H9 (cell line): ENCODE data around the gene METRNL. TPM values are rescaled to one million over a fixed set of nuclear protein-coding genes. Genes with fewer than 3 reads are reported as not detected.
"Not testable (repeated sequence)": the region's sequence is repeated elsewhere in the genome, so short reads cannot be mapped to it uniquely, and the experiment has no call there.

Source experiments
- DNase-seq: peaks from one replicate; pipeline ENCODE4 v3.0.0-alpha.2; 2017
- H2AFZ ChIP-seq: one replicate; pipeline ENCODE4 v1.6.1; 2013; ENCODE audit warnings: mild to moderate bottlenecking, low read length, control low read depth, moderate library complexity
- H2AK5ac ChIP-seq: 2 replicates; pipeline ENCODE4 v1.6.1; 2013; ENCODE audit warnings: low read length, control low read depth, mixed read lengths; ENCODE audit not compliant: insufficient read length
- H2BK120ac ChIP-seq: one replicate; pipeline ENCODE4 v1.6.1; 2013; ENCODE audit warnings: low read depth, mild to moderate bottlenecking, low read length, control low read depth, inconsistent platforms; ENCODE audit not compliant: poor library complexity, severe bottlenecking
- H2BK12ac ChIP-seq: 2 replicates; pipeline ENCODE4 v1.6.1; 2013; ENCODE audit warnings: low read length, control low read depth, mixed read lengths, low read depth; ENCODE audit not compliant: insufficient read length
- H2BK15ac ChIP-seq: 2 replicates; pipeline ENCODE4 v1.6.1; 2013; ENCODE audit warnings: low read depth, low read length, control low read depth
- H2BK20ac ChIP-seq: one replicate; pipeline ENCODE4 v1.6.1; 2013; ENCODE audit warnings: low read depth, mild to moderate bottlenecking, low read length, control low read depth, inconsistent platforms; ENCODE audit not compliant: poor library complexity, severe bottlenecking
- H2BK5ac ChIP-seq: 2 replicates; pipeline ENCODE4 v1.6.1; 2013; ENCODE audit warnings: low read length, control low read depth, mixed read lengths; ENCODE audit not compliant: insufficient read length
- H3K14ac ChIP-seq: 2 replicates; pipeline ENCODE4 v1.6.1; 2013; ENCODE audit warnings: low read length, control low read depth; ENCODE audit not compliant: insufficient read depth
- H3K18ac ChIP-seq: 2 replicates; pipeline ENCODE4 v1.6.1; 2013; ENCODE audit warnings: low read depth, mild to moderate bottlenecking, mixed read lengths, low read length, control low read depth; ENCODE audit not compliant: insufficient read length
- H3K23ac ChIP-seq: 2 replicates; pipeline ENCODE4 v1.6.1; 2013; ENCODE audit warnings: low read length, control low read depth, mixed read lengths, low read depth; ENCODE audit not compliant: insufficient read length
- H3K23me2 ChIP-seq: 2 replicates; pipeline ENCODE4 v1.6.1; 2013; ENCODE audit warnings: low read depth, mild to moderate bottlenecking, mixed read lengths, low read length, control low read depth; ENCODE audit not compliant: insufficient read length, poor library complexity, severe bottlenecking
- H3K27ac ChIP-seq: 2 replicates; pipeline ENCODE4 v1.5.1; 2013; ENCODE audit warnings: low read length, control low read depth, mixed read lengths, low read depth; ENCODE audit not compliant: insufficient read length
- H3K27me3 ChIP-seq: 2 replicates; pipeline ENCODE4 v1.6.1; 2013; ENCODE audit warnings: low read length, control low read depth, inconsistent platforms; ENCODE audit not compliant: insufficient read depth
- H3K4ac ChIP-seq: 2 replicates; pipeline ENCODE4 v1.6.1; 2013; ENCODE audit warnings: low read depth, mild to moderate bottlenecking, control low read depth, inconsistent platforms, low read length, moderate library complexity
- H3K4me1 ChIP-seq: 2 replicates; pipeline ENCODE4 v1.6.1; 2013; ENCODE audit warnings: low read length, control low read depth, inconsistent platforms; ENCODE audit not compliant: insufficient read depth
- H3K4me2 ChIP-seq: 2 replicates; pipeline ENCODE4 v1.6.1; 2013; ENCODE audit warnings: low read length, control low read depth, mixed read lengths; ENCODE audit not compliant: insufficient read length, insufficient read depth
- H3K56ac ChIP-seq: 2 replicates; pipeline ENCODE4 v1.6.1; 2013; ENCODE audit warnings: low read depth, mild to moderate bottlenecking, mixed read lengths, low read length, control low read depth; ENCODE audit not compliant: insufficient read length
- H3K79me1 ChIP-seq: 2 replicates; pipeline ENCODE4 v1.6.1; 2013; ENCODE audit warnings: low read depth, mild to moderate bottlenecking, moderate library complexity, low read length, control low read depth, inconsistent platforms; ENCODE audit not compliant: insufficient read depth, poor library complexity, severe bottlenecking
- H3K79me2 ChIP-seq: 2 replicates; pipeline ENCODE4 v1.6.1; 2013; ENCODE audit warnings: low read length, control low read depth, inconsistent platforms; ENCODE audit not compliant: insufficient read depth
- H3K9ac ChIP-seq: 2 replicates; pipeline ENCODE4 v1.6.1; 2013; ENCODE audit warnings: low read length, control low read depth, mixed read lengths; ENCODE audit not compliant: insufficient read length; ENCODE audit errors: extremely low read depth
- H3K9me3 ChIP-seq: one replicate; pipeline ENCODE4 v1.6.1; 2013; ENCODE audit warnings: low read depth, low read length, inconsistent platforms; ENCODE audit not compliant: control insufficient read depth
- H3T11ph ChIP-seq: one replicate; pipeline ENCODE4 v1.6.1; 2013; ENCODE audit warnings: mild to moderate bottlenecking, low read length, control low read depth, inconsistent platforms
- H4K20me1 ChIP-seq: one replicate; pipeline ENCODE4 v1.6.1; 2013; ENCODE audit not compliant: control insufficient read depth, insufficient read length, insufficient read depth
- H4K5ac ChIP-seq: 2 replicates; pipeline ENCODE4 v1.6.1; 2013; ENCODE audit warnings: low read depth, mild to moderate bottlenecking, mixed read lengths, low read length, control low read depth; ENCODE audit not compliant: insufficient read length
- H4K8ac ChIP-seq: replicated peaks from 2 replicates; pipeline ENCODE4 v1.6.1; 2013; ENCODE audit warnings: low read length, control low read depth, mixed read lengths, low read depth; ENCODE audit not compliant: insufficient read length
- H4K91ac ChIP-seq: 2 replicates; pipeline ENCODE4 v1.6.1; 2013; ENCODE audit warnings: low read depth, mild to moderate bottlenecking, moderate library complexity, mixed read lengths, low read length, control low read depth; ENCODE audit not compliant: insufficient read length
- H3K27ac Mint-ChIP-seq, 3 experiments: 2 replicates in 2 of 3; 3 replicates in 1 of 3; pipeline ENCODE4 v1.8.0; 2020 to 2021; ENCODE audit warnings: mixed read lengths in 3 of 3, mild to moderate bottlenecking in 1 of 3, moderate library complexity in 1 of 3
- H3K27me3 Mint-ChIP-seq: 2 replicates; pipeline ENCODE4 v1.8.0; 2021; ENCODE audit warnings: low read depth, mild to moderate bottlenecking, moderate library complexity, mixed read lengths
- H3K36me3 Mint-ChIP-seq, 3 experiments: 2 replicates in 2 of 3; 3 replicates in 1 of 3; pipeline ENCODE4 v1.8.0; 2020 to 2021; ENCODE audit warnings: low read depth in 3 of 3, mixed read lengths in 3 of 3; ENCODE audit not compliant: insufficient read depth in 1 of 3
- H3K4me1 Mint-ChIP-seq, 2 experiments: 2 replicates each; pipeline ENCODE4 v1.8.0; 2020; ENCODE audit warnings: mixed read lengths in 2 of 2
- H3K4me3 Mint-ChIP-seq, 2 experiments: 2 replicates in 1 of 2; 3 replicates in 1 of 2; pipeline ENCODE4 v1.8.0; 2020 to 2021; ENCODE audit warnings: mild to moderate bottlenecking in 2 of 2, mixed read lengths in 2 of 2, moderate library complexity in 1 of 2
- H3K9me3 Mint-ChIP-seq, 2 experiments: 2 replicates in 1 of 2; 3 replicates in 1 of 2; pipeline ENCODE4 v1.8.0; 2020; ENCODE audit warnings: mild to moderate bottlenecking in 2 of 2, mixed read lengths in 2 of 2, moderate library complexity in 1 of 2
- WGBS: extraction: QIAGEN DNeasy Blood & Tissue Kit; methylation state at CpG from one replicate; pipeline ENCODE4 v1.1.7; 2013; ENCODE audit warnings: missing lambda C conversion rate, low lambda C conversion rate, mixed read lengths; ENCODE audit not compliant: insufficient read length; ENCODE audit errors: extremely low coverage; 5-methylcytosine and 5-hydroxymethylcytosine counted together
- total RNA-seq: library from RNA; stranded (reverse); gene quantifications from 2 replicates; pipeline ENCODE4 v1.2.1, GENCODE V29; 2021
- TF ChIP-seq, protein P1 (sequence below): fragments of 200-600 bp; sonication (generic); conservative IDR thresholded peaks from 3 replicates; pipeline ENCODE4 v1.8.0; 2021; ENCODE audit warnings: antibody characterized with exemption, mild to moderate bottlenecking

METRNL gene
- total RNA-seq, 1 experiment from 2014 or later: 21.4 TPM

DNA sequence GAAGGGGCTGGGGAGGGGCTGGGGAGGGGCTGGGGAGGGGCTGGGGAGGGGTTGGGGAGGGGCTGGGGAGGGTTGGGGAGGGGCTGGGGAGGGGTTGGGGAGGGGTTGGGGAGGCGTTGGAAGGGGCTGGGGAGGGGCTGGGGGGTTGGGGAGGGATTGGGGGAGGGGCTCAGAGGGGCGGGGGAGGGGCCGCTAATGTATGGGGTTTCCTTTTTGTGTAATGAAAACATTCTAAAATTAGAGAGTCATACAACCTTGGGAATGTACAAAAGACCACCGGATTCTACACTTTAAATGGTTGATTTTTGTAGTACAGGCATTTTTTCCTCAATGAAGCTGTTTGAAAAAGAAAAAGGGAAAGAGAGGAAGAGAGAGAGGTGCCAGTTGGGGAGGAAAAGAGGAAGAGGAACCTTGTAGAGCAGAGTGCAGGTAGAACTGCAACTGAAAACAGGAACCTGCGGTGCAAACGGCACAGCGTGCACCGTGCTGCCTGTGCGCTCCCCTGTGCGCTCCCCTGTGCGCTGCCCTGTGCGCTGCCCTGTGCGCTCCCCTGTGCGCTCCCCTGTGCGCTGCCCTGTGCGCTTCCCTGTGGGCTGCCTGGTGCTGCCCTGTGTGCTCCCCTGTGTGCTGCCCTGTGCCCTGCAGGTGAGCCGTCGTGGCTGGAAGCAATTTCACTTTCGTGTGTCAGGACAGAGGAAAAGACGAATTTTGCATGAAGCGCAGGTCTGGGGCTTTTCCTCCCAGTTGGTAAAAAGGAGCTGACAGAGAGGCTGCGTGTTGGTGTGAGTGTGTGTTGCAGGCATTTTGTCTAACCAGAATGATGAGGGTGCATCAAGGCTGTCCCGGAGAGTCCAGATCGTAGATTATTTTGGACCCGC, 40.8 kb downstream of the METRNL start:
- Histone ChIP-seq H3K23ac (no peak overlapping the region), H3K79me2 (no peaks in the 10 kb centered on the region), H3K27ac (no peak overlapping the region), H2BK5ac (no peak overlapping the region), H3K79me1 (no peaks in the 10 kb centered on the region), H2BK120ac (no peak overlapping the region), H3K27me3 (peaks cover 9% of the 10 kb centered on the region; the same call in 1 of the 2 replicates), H3K4me1 (peaks cover 4% of the 10 kb centered on the region; the same call in 1 of the 2 replicates), H3K9me3 (no peaks in the 10 kb centered on the region), H4K8ac (no peak overlapping the region), H3K14ac (no peak overlapping the region), H2BK20ac (no peak overlapping the region), H3K18ac (no peak overlapping the region), H3K9ac (no peak overlapping the region), H4K91ac (no peak overlapping the region), H2AK5ac (no peak overlapping the region), H3K23me2 (no peaks in the 10 kb centered on the region), H2BK15ac (no peak overlapping the region), H3K4me2 (peak overlapping the region; percentile 86), H3T11ph (no peak overlapping the region), H2BK12ac (no peak overlapping the region), H4K5ac (no peak overlapping the region), H2AFZ (no peak overlapping the region), H4K20me1 (no peaks in the 10 kb centered on the region), H3K4ac (no peak overlapping the region), H3K56ac (no peak overlapping the region)
- TF ChIP-seq, protein P1, sequence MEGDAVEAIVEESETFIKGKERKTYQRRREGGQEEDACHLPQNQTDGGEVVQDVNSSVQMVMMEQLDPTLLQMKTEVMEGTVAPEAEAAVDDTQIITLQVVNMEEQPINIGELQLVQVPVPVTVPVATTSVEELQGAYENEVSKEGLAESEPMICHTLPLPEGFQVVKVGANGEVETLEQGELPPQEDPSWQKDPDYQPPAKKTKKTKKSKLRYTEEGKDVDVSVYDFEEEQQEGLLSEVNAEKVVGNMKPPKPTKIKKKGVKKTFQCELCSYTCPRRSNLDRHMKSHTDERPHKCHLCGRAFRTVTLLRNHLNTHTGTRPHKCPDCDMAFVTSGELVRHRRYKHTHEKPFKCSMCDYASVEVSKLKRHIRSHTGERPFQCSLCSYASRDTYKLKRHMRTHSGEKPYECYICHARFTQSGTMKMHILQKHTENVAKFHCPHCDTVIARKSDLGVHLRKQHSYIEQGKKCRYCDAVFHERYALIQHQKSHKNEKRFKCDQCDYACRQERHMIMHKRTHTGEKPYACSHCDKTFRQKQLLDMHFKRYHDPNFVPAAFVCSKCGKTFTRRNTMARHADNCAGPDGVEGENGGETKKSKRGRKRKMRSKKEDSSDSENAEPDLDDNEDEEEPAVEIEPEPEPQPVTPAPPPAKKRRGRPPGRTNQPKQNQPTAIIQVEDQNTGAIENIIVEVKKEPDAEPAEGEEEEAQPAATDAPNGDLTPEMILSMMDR: no peak
- no CpG with 5 or more reads among the region's 25 CpGs for WGBS
- H3K9me3 Mint-ChIP-seq: peaks cover 6 to 7% of the 10 kb centered on the region in 2 experiments
- peaks cover 0 to 4% (median 0%) of the 10 kb centered on the region in 3 experiments; a peak in 2 of 7 replicates for H3K36me3 Mint-ChIP-seq
- peak overlapping the region; percentile 62 to 80 for H3K4me3 Mint-ChIP-seq
- peaks cover 53% of the 10 kb centered on the region for H3K27me3 Mint-ChIP-seq
- no peak for DNase-seq
- no peak overlapping the region; a peak in 1 of 7 replicates for H3K27ac Mint-ChIP-seq
- H3K4me1 Mint-ChIP-seq: peaks cover 31 to 41% of the 10 kb centered on the region in 2 experiments

DNA sequence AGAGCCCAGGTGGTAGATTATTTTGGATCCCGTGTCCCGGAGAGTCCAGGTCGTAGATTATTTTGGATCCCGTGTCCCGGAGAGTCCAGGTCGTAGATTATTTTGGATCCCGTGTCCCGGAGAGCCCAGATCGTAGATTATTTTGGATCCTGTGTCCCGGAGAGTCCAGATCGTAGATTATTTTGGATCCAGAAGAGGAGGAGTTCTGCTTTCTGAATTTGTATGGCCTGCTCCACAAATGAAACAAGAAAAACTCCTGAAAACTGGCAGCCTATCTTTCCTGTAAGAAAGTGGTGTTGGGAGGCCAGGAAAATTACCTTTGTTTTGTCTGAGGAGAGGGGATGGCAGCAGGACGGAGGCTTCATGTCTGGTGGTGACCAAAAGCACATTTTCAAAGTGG, 42.1 kb downstream of the METRNL start:
- not testable (repeated sequence) for H3K18ac ChIP-seq, H3K56ac ChIP-seq, H4K20me1 ChIP-seq, DNase-seq, H3K27me3 ChIP-seq, H2AK5ac ChIP-seq, H3K4me1 ChIP-seq, H3K23me2 ChIP-seq, H4K8ac ChIP-seq, H3K4ac ChIP-seq, H3K9ac ChIP-seq, H3K23ac ChIP-seq, H2BK120ac ChIP-seq, H2AFZ ChIP-seq, H2BK5ac ChIP-seq, H3K9me3 ChIP-seq, H4K91ac ChIP-seq, H3T11ph ChIP-seq, H3K14ac ChIP-seq, H3K36me3 Mint-ChIP-seq, H3K27ac Mint-ChIP-seq, H3K79me2 ChIP-seq, H4K5ac ChIP-seq, H2BK20ac ChIP-seq, H2BK12ac ChIP-seq, H3K79me1 ChIP-seq, H3K9me3 Mint-ChIP-seq, H2BK15ac ChIP-seq, H3K27ac ChIP-seq
- Mint-ChIP-seq H3K4me3 (peak overlapping the region; percentile 30 to 39; a peak in 4 of 5 replicates), H3K4me1 (peaks cover 31 to 41% of the 10 kb centered on the region in 2 experiments), H3K27me3 (peaks cover 55% of the 10 kb centered on the region)
- H3K4me2 ChIP-seq: peak overlapping the region; percentile 54
- no CpG with 5 or more reads among the region's 12 CpGs for WGBS
